Caco-2 (cell line): ENCODE data around the gene GBP4. TPM values are rescaled to one million over a fixed set of nuclear protein-coding genes. Genes with fewer than 3 reads are reported as not detected.

Experiments used
- BruUV-seq: library from RNA; stranded (reverse); fragments of 400-500 nt; replicated peaks from 2 replicates; lab custom pipeline; 2021; lab: Mats Ljungman, UMichigan
- CTCF ChIA-PET: fragments of 300-600 bp; sonication (Branson Sonifier 250); formaldehyde crosslinking; loops from one replicate; lab custom pipeline; 2022; ENCODE audit warnings: antibody characterized with exemption; lab: Charles Lee
- POLR2A ChIA-PET: fragments of 300-600 bp; sonication (Branson Sonifier 250); formaldehyde crosslinking; loops from one replicate; lab custom pipeline; 2022; ENCODE audit warnings: antibody characterized with exemption; lab: Charles Lee
- DNase-seq, 2 experiments: peaks; one replicate each; pipeline versions ENCODE4 v3.0.0 to v3.0.0-alpha.2; 2020 to 2022
- H3K27me3 ChIP-seq: replicated peaks from 2 replicates; pipeline ENCODE4 v1.6.0; 2011; ENCODE audit warnings: low read length; ENCODE audit not compliant: control insufficient read depth, insufficient read depth
- H3K36me3 ChIP-seq: 2 replicates; pipeline ENCODE4 v1.5.1; 2011; ENCODE audit warnings: low read length; ENCODE audit not compliant: control insufficient read depth, insufficient read depth
- H3K4me1 ChIP-seq: fragments of 250-450 bp; sonication (Bioruptor Pico); 2 replicates; pipeline ENCODE4 v1.5.1; 2020; ENCODE audit warnings: mild to moderate bottlenecking
- H3K4me3 ChIP-seq: 2 replicates; pipeline ENCODE4 v1.5.1; 2011; ENCODE audit warnings: low read depth, mild to moderate bottlenecking, control low read depth, low read length
- H3K9me3 ChIP-seq: fragments of 250-450 bp; sonication (Bioruptor Pico); 2 replicates; pipeline ENCODE4 v1.5.1; 2020; ENCODE audit warnings: mild to moderate bottlenecking, moderate library complexity
- H3K27ac Mint-ChIP-seq: one replicate; pipeline ENCODE4 v1.8.0; 2022; ENCODE audit warnings: mixed read lengths; ENCODE audit not compliant: unreplicated experiment
- H3K27me3 Mint-ChIP-seq: one replicate; pipeline ENCODE4 v1.8.0; 2022; ENCODE audit warnings: mixed read lengths; ENCODE audit not compliant: insufficient read depth, unreplicated experiment
- H3K36me3 Mint-ChIP-seq: one replicate; pipeline ENCODE4 v1.8.0; 2022; ENCODE audit warnings: mild to moderate bottlenecking, mixed read lengths; ENCODE audit not compliant: insufficient read depth, unreplicated experiment
- H3K4me1 Mint-ChIP-seq: one replicate; pipeline ENCODE4 v1.8.0; 2022; ENCODE audit warnings: low read depth, mixed read lengths; ENCODE audit not compliant: unreplicated experiment
- H3K4me3 Mint-ChIP-seq: one replicate; pipeline ENCODE4 v1.8.0; 2022; ENCODE audit warnings: mild to moderate bottlenecking, moderate library complexity, mixed read lengths; ENCODE audit not compliant: unreplicated experiment
- H3K9me3 Mint-ChIP-seq: one replicate; pipeline ENCODE4 v1.8.0; 2022; ENCODE audit warnings: mixed read lengths; ENCODE audit not compliant: unreplicated experiment
- intact Hi-C: fragments of 100-400 bp; cut with micrococcal nuclease; formaldehyde crosslinking; loops from one replicate; pipeline ENCODE4 v1.10.0; 2022; ENCODE audit not compliant: unreplicated experiment
- total RNA-seq: library from RNA; stranded (reverse); gene quantifications from 2 replicates; pipeline ENCODE4 v1.2.3, GENCODE V29; 2022
- TF ChIP-seq, protein P1 (sequence below), 2 experiments: fragments of 200-600 bp in 1 of 2; IDR thresholded peaks; 1 replicate in 1 of 2; 2 replicates in 1 of 2; pipeline versions ENCODE4 v1.5.1 to v1.8.0; 2011 to 2022; ENCODE audit warnings: antibody characterized with exemption in 1 of 2, control low read depth in 1 of 2, inconsistent platforms in 1 of 2, low read depth in 1 of 2, low read length in 1 of 2, mild to moderate bottlenecking in 1 of 2, moderate library complexity in 1 of 2; ENCODE audit not compliant: insufficient read depth in 1 of 2, severe bottlenecking in 1 of 2, unreplicated experiment in 1 of 2

GBP4 gene
- total RNA-seq, 1 experiment from 2014 or later = not detected

DNA sequence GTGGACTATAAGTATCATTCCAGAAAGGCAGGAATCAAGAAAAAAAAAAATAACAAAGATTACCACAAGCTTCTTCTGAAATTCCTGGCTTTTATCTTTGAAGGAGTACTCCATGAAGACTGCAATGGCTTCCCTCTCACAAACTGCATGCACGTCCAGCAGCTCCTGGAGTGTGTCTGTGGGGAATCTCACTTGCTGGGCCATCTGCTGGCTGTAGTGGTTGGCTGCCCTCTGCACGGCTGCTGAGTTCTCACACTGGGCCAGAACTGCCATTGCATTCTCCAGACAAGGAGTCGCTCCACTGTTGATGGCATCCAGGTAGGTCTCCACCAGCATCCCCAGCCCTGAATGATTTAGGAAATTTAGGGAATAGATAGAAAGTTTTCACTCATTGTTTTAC is 49.5 kb downstream of the GBP4 start:
- TF ChIP-seq, protein P1, sequence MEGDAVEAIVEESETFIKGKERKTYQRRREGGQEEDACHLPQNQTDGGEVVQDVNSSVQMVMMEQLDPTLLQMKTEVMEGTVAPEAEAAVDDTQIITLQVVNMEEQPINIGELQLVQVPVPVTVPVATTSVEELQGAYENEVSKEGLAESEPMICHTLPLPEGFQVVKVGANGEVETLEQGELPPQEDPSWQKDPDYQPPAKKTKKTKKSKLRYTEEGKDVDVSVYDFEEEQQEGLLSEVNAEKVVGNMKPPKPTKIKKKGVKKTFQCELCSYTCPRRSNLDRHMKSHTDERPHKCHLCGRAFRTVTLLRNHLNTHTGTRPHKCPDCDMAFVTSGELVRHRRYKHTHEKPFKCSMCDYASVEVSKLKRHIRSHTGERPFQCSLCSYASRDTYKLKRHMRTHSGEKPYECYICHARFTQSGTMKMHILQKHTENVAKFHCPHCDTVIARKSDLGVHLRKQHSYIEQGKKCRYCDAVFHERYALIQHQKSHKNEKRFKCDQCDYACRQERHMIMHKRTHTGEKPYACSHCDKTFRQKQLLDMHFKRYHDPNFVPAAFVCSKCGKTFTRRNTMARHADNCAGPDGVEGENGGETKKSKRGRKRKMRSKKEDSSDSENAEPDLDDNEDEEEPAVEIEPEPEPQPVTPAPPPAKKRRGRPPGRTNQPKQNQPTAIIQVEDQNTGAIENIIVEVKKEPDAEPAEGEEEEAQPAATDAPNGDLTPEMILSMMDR (IDR thresholded peaks at IDR 0.05; ENCODE audit: insufficient read depth in 1 of 2, low read depth in 1 of 2, low read length in 1 of 2, severe bottlenecking in 1 of 2, unreplicated experiment in 1 of 2) = peak in 1 of 2 experiments; percentile 28
- H3K4me1 Mint-ChIP-seq = no peaks in the 10 kb centered on the region
- no peak overlapping the region for H3K27ac Mint-ChIP-seq
- Histone ChIP-seq H3K9me3 (no peaks in the 10 kb centered on the region), H3K4me3 (no peak overlapping the region), H3K36me3 (no peaks in the 10 kb centered on the region), H3K27me3 (no peaks in the 10 kb centered on the region), H3K4me1 (no peaks in the 10 kb centered on the region)
- intact Hi-C loops = loop anchor here (1.0 to 10.0 kb wide), 2 partner anchors 151 to 306 kb away; no protein-coding TSS in a partner anchor
- no peaks in the 10 kb centered on the region for H3K36me3 Mint-ChIP-seq
- no peak overlapping the region for H3K4me3 Mint-ChIP-seq
- no peaks in the 10 kb centered on the region for H3K9me3 Mint-ChIP-seq
- no peaks in the 10 kb centered on the region for H3K27me3 Mint-ChIP-seq
- BruUV-seq = no TSS peak
- ChIA-PET CTCF (interaction anchor here (0.6 kb wide), 1 partner anchor 472 kb away, joined by 3 read pairs; no protein-coding TSS in a partner anchor), POLR2A (no interaction called here)
- DNase-seq = peak; percentile 35 to 53

DNA sequence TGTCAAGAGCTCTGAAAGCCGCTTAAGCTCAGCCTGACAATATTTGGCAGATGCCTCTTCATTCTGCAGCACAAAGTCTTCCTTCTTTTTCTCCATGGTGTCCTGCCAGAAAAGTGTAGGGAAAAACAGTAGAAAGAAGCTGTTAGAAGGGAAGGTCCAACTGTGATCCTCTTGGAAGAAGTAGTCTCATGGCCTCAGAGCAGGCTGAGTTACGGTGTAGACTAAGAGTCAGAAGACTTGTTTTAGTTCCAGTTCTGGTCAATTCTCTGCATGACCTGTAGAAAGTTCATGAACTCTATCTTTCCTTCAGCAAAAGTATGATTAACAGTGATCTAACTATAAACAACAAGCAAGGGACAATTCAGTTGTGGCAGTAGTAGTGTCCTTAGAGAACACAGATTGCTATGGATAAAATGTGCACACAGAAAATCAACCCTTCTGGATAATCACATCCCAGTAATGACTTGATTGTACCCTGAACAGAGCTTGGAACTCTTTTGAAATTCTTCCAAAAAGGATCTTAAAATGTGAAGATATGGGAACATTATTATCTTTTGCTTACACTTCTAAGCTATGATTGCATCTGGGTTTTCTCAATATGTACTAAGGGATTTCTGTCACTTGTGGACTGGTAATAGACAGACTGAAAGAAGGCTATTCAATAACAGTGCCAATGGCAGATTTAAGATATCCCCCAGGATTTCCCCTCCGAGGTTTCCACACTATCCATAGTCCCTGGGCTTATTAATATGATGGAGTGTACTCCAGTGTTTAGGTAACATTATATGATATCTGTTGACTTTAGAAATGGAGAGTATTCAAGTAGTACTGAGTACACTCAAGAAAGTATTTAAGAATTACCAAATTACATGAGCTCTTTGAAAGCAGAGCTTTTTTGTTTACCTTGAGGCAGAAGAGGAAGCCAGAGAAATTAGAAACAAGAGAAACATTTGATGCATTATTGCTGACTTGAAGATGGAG is 50.8 kb downstream of the GBP4 start:
- CTCF ChIA-PET = no interaction called here
- no peaks in the 10 kb centered on the region for H3K4me1 Mint-ChIP-seq

DNA sequence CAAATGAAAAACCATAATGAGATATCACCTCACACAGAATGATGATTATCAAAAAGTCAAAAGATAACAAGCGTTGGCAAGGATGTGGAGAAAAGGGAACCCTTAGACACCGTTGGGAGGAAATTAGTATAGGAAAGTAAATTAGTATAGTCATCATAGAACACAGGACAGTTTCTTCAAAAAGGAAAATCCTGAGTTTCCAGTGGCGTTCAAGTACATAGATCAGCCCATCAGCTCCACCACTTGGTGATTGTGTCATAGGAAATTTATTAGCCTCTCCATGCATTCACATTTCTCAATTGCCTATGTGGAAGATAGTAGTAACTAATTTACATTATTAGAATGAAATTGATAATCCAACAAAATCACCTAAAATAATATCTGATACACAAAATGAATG is 52.0 kb downstream of the GBP4 start:
- CTCF ChIA-PET = no interaction called here
- H3K27ac Mint-ChIP-seq = no peak overlapping the region
- DNase-seq = no peak
- Histone ChIP-seq H3K9me3 (no peaks in the 10 kb centered on the region), H3K27me3 (no peaks in the 10 kb centered on the region), H3K36me3 (no peaks in the 10 kb centered on the region), H3K4me3 (no peak overlapping the region), H3K4me1 (no peaks in the 10 kb centered on the region)
- intact Hi-C loops = loop anchor here (10.0 kb wide), 1 partner anchor 308 kb away; no protein-coding TSS in a partner anchor
- H3K4me1 Mint-ChIP-seq = no peaks in the 10 kb centered on the region
- POLR2A ChIA-PET = no interaction called here
- H3K9me3 Mint-ChIP-seq = no peaks in the 10 kb centered on the region
- no peak overlapping the region for H3K4me3 Mint-ChIP-seq
- no peaks in the 10 kb centered on the region for H3K27me3 Mint-ChIP-seq
- TF ChIP-seq, protein P1 (IDR thresholded peaks at IDR 0.05; ENCODE audit: insufficient read depth in 1 of 2, low read depth in 1 of 2, low read length in 1 of 2, severe bottlenecking in 1 of 2, unreplicated experiment in 1 of 2) = no peak
- BruUV-seq = no TSS peak
- no peaks in the 10 kb centered on the region for H3K36me3 Mint-ChIP-seq

More for the DNA sequence above, 50.8 kb downstream of the GBP4 start:
- Histone ChIP-seq H3K36me3 (no peaks in the 10 kb centered on the region), H3K4me3 (no peak overlapping the region), H3K4me1 (no peaks in the 10 kb centered on the region), H3K27me3 (no peaks in the 10 kb centered on the region), H3K9me3 (no peaks in the 10 kb centered on the region)
- BruUV-seq = no TSS peak
- TF ChIP-seq, protein P1 (IDR thresholded peaks at IDR 0.05; ENCODE audit: insufficient read depth in 1 of 2, low read depth in 1 of 2, low read length in 1 of 2, severe bottlenecking in 1 of 2, unreplicated experiment in 1 of 2) = no peak
- DNase-seq = no peak
- no peak overlapping the region for H3K4me3 Mint-ChIP-seq
- intact Hi-C loops = loop anchor here (10.0 kb wide), 1 partner anchor 307 kb away; no protein-coding TSS in a partner anchor
- H3K36me3 Mint-ChIP-seq = no peaks in the 10 kb centered on the region
- no peaks in the 10 kb centered on the region for H3K9me3 Mint-ChIP-seq
- no peaks in the 10 kb centered on the region for H3K27me3 Mint-ChIP-seq
- POLR2A ChIA-PET = no interaction called here
- no peak overlapping the region for H3K27ac Mint-ChIP-seq
